WTC11 (cell line): Measurements from ENCODE around the gene STARD9. TPM values are rescaled to one million over a fixed set of nuclear protein-coding genes. Genes with fewer than 3 reads are reported as not detected.

Source experiments
- ATAC-seq: fragments of 200-7000 bp; cut with Tn5 transposase; 2 replicates; pipeline ENCODE4 v1.10.0; 2021; ENCODE audit warnings: mild to moderate bottlenecking, moderate library complexity
- CTCF ChIA-PET: fragments of 300-600 bp; sonication (Branson Sonifier 250); formaldehyde crosslinking; loops from one replicate; lab custom pipeline; 2021; ENCODE audit warnings: antibody characterized with exemption; lab: Charles Lee
- POLR2A ChIA-PET: fragments of 350-600 bp; sonication (Branson Sonifier 250); formaldehyde crosslinking; loops from one replicate; lab custom pipeline; 2021; ENCODE audit warnings: antibody characterized with exemption; lab: Charles Lee
- DNase-seq: peaks from one replicate; pipeline ENCODE4 v3.0.0; 2021; ENCODE audit warnings: low spot score
- H3K27ac Mint-ChIP-seq: 2 replicates; pipeline ENCODE4 v1.8.0; 2021; ENCODE audit warnings: mixed read lengths
- H3K27me3 Mint-ChIP-seq: 2 replicates; pipeline ENCODE4 v1.8.0; 2021; ENCODE audit warnings: low read depth, mild to moderate bottlenecking, moderate library complexity, mixed read lengths
- H3K36me3 Mint-ChIP-seq: 2 replicates; pipeline ENCODE4 v1.8.0; 2021; ENCODE audit warnings: mixed read lengths
- H3K4me1 Mint-ChIP-seq: 2 replicates; pipeline ENCODE4 v1.8.0; 2022; ENCODE audit warnings: mixed read lengths
- H3K4me3 Mint-ChIP-seq: 2 replicates; pipeline ENCODE4 v1.8.0; 2021; ENCODE audit warnings: mild to moderate bottlenecking, moderate library complexity, mixed read lengths
- H3K9me3 Mint-ChIP-seq: 2 replicates; pipeline ENCODE4 v1.8.0; 2021; ENCODE audit warnings: mixed read lengths
- CREB1 ChIP-seq: sonication (generic); formaldehyde crosslinking; IDR thresholded peaks from 2 replicates; pipeline ENCODE4 v1.8.0; 2023; ENCODE audit warnings: mild to moderate bottlenecking, missing genetic modification reagents
- ELF4 ChIP-seq: sonication (generic); formaldehyde crosslinking; IDR thresholded peaks from 2 replicates; pipeline ENCODE4 v1.8.1; 2022; ENCODE audit warnings: low read depth, mild to moderate bottlenecking, moderate library complexity, missing genetic modification reagents
- FOXJ3 ChIP-seq: sonication (generic); formaldehyde crosslinking; IDR thresholded peaks from 2 replicates; pipeline ENCODE4 v1.9.0; 2021; ENCODE audit warnings: missing genetic modification reagents, mild to moderate bottlenecking, borderline replicate concordance
- GTF2I ChIP-seq: fragments of 250-450 bp; sonication (Bioruptor Pico); conservative IDR thresholded peaks from 2 replicates; pipeline ENCODE4 v1.4.0; 2021; ENCODE audit warnings: mild to moderate bottlenecking
- HMGA2 ChIP-seq: fragments of 250-450 bp; sonication (Bioruptor Pico); IDR thresholded peaks from 2 replicates; pipeline ENCODE4 v1.4.0; 2021; ENCODE audit warnings: mild to moderate bottlenecking, moderate library complexity
- IRF2 ChIP-seq: sonication (generic); formaldehyde crosslinking; IDR thresholded peaks from 2 replicates; pipeline ENCODE4 v1.8.0; 2022; ENCODE audit warnings: low read depth, missing genetic modification reagents, borderline replicate concordance
- MYBL2 ChIP-seq: sonication (generic); formaldehyde crosslinking; IDR thresholded peaks from 2 replicates; pipeline ENCODE4 v1.8.1; 2023; ENCODE audit warnings: mild to moderate bottlenecking, moderate library complexity, missing genetic modification reagents
- NFATC4 ChIP-seq: fragments of 250-450 bp; sonication (Bioruptor Pico); IDR thresholded peaks from 2 replicates; pipeline ENCODE4 v1.9.0; 2021; ENCODE audit warnings: mild to moderate bottlenecking
- NFYB ChIP-seq: sonication (generic); formaldehyde crosslinking; conservative IDR thresholded peaks from 2 replicates; pipeline ENCODE4 v1.8.0; 2022; ENCODE audit warnings: low read depth, missing genetic modification reagents
- NR1H2 ChIP-seq: sonication (generic); formaldehyde crosslinking; IDR thresholded peaks from 2 replicates; pipeline ENCODE4 v1.9.0; 2021; ENCODE audit warnings: mild to moderate bottlenecking, moderate library complexity, missing genetic modification reagents
- RELA ChIP-seq: sonication (generic); formaldehyde crosslinking; IDR thresholded peaks from 2 replicates; pipeline ENCODE4 v1.8.1; 2022; ENCODE audit warnings: missing genetic modification reagents, mild to moderate bottlenecking, borderline replicate concordance
- SMAD3 ChIP-seq: sonication (generic); formaldehyde crosslinking; IDR thresholded peaks from 2 replicates; pipeline ENCODE4 v1.8.0; 2022; ENCODE audit warnings: missing genetic modification reagents, mild to moderate bottlenecking, borderline replicate concordance
- SOX15 ChIP-seq: fragments of 250-450 bp; sonication (Bioruptor Pico); IDR thresholded peaks from 2 replicates; pipeline ENCODE4 v1.9.0; 2021; ENCODE audit warnings: mild to moderate bottlenecking
- SP1 ChIP-seq: sonication (generic); formaldehyde crosslinking; conservative IDR thresholded peaks from 2 replicates; pipeline ENCODE4 v1.8.1; 2022; ENCODE audit warnings: missing genetic modification reagents
- ZNF263 ChIP-seq: sonication (generic); formaldehyde crosslinking; IDR thresholded peaks from 2 replicates; pipeline ENCODE4 v1.8.1; 2022; ENCODE audit warnings: low read depth, mild to moderate bottlenecking, moderate library complexity, missing genetic modification reagents
- ZNF416 ChIP-seq: fragments of 250-450 bp; sonication (Bioruptor Pico); IDR thresholded peaks from 2 replicates; pipeline ENCODE4 v1.9.0; 2021; ENCODE audit warnings: mild to moderate bottlenecking, inconsistent platforms
- ZNF671 ChIP-seq: fragments of 250-450 bp; sonication (Bioruptor Pico); IDR thresholded peaks from 2 replicates; pipeline ENCODE4 v1.8.0; 2021; ENCODE audit warnings: mild to moderate bottlenecking
- total RNA-seq: library from RNA; stranded (reverse); gene quantifications from 3 replicates; pipeline ENCODE4 v1.2.3, GENCODE V29; 2021
- TF ChIP-seq, protein P1 (sequence below): sonication (generic); formaldehyde crosslinking; IDR thresholded peaks from 2 replicates; pipeline ENCODE4 v1.8.0; 2023; ENCODE audit warnings: missing genetic modification reagents, mild to moderate bottlenecking, borderline replicate concordance
- TF ChIP-seq, protein P2 (sequence below): sonication (generic); formaldehyde crosslinking; IDR thresholded peaks from 2 replicates; pipeline ENCODE4 v1.8.0; 2023; ENCODE audit warnings: missing genetic modification reagents
- TF ChIP-seq, protein P3 (sequence below): sonication (generic); formaldehyde crosslinking; IDR thresholded peaks from 2 replicates; pipeline ENCODE4 v1.8.1; 2023; ENCODE audit warnings: mild to moderate bottlenecking, missing genetic modification reagents
- TF ChIP-seq, protein P4 (sequence below): sonication (generic); formaldehyde crosslinking; IDR thresholded peaks from 2 replicates; pipeline ENCODE4 v1.8.1; 2022; ENCODE audit warnings: low read depth, missing genetic modification reagents, borderline replicate concordance
- TF ChIP-seq, protein P5 (sequence below): fragments of 250-450 bp; sonication (Bioruptor Pico); IDR thresholded peaks from 2 replicates; pipeline ENCODE4 v1.8.0; 2021; ENCODE audit warnings: mild to moderate bottlenecking
- TF ChIP-seq, protein P6 (sequence below): sonication (generic); formaldehyde crosslinking; IDR thresholded peaks from 2 replicates; pipeline ENCODE4 v1.8.0; 2022; ENCODE audit warnings: mild to moderate bottlenecking, missing genetic modification reagents

Gene STARD9
- total RNA-seq, 1 experiment from 2014 or later: 5.7 TPM

DNA sequence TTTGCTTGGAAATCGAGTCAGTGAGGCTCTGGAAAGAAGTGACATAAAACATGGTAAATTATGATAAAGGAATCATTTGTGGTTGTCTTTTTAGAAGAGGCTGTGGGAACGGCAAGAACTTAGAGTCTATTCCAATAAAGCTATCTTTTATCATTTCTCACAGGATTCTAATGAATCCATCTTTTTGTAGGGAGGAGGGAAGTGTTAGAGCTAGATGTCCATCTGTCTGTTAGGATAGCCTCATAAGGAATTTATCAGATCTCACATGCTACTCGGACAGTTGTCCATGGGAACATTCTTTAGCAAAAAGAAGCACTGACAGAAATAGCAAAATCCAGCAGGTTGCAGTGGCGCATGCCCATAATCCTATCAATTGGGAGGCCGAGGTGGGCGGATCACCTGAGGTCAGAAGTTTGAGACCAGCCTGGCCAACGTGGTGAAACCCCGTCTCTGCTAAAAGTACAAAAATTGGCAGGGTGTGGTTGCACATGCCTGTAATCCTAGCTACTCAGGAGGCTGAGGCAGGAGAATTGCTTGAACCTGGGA lies 37.0 kb downstream of the STARD9 start:
- DNase-seq: no peak
- CTCF ChIA-PET: no interaction called here
- no peak for ATAC-seq

DNA sequence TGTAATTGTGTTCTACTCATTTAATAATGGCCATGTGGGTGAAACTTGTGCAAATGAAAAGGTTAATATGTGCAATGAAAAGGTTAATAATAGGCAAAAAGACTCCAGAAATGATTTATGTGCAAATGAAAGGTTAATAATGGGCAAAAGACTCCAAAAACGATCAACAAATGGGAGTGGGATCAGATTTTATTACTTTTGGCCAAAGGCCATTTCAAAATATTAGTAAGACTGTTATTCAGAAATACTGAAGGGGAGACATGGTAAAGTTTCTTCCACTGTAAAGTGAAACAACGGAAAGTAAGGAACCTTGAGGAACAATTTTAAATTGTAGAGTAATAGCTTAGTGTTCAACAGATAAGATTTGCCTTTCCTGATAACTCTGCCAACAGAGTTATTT lies 40.7 kb downstream of the STARD9 start:
- ATAC-seq: no peak
- Mint-ChIP-seq H3K9me3 (no peaks in the 10 kb centered on the region), H3K4me3 (no peak overlapping the region), H3K27ac (peak overlapping the region; percentile 15), H3K36me3 (no peaks in the 10 kb centered on the region), H3K27me3 (no peaks in the 10 kb centered on the region), H3K4me1 (peaks cover 20% of the 10 kb centered on the region)
- CTCF ChIA-PET: no interaction called here
- no peak for DNase-seq
- POLR2A ChIA-PET: no interaction called here
- TF ChIP-seq SMAD3 (CRISPR knock-in tag) (no peak), ZNF416 (CRISPR knock-in tag) (no peak), NFATC4 (no peak), RELA (CRISPR knock-in tag) (no peak), NR1H2 (CRISPR knock-in tag) (no peak), SP1 (CRISPR knock-in tag) (no peak), HMGA2 (no peak)
- TF ChIP-seq, protein P1, sequence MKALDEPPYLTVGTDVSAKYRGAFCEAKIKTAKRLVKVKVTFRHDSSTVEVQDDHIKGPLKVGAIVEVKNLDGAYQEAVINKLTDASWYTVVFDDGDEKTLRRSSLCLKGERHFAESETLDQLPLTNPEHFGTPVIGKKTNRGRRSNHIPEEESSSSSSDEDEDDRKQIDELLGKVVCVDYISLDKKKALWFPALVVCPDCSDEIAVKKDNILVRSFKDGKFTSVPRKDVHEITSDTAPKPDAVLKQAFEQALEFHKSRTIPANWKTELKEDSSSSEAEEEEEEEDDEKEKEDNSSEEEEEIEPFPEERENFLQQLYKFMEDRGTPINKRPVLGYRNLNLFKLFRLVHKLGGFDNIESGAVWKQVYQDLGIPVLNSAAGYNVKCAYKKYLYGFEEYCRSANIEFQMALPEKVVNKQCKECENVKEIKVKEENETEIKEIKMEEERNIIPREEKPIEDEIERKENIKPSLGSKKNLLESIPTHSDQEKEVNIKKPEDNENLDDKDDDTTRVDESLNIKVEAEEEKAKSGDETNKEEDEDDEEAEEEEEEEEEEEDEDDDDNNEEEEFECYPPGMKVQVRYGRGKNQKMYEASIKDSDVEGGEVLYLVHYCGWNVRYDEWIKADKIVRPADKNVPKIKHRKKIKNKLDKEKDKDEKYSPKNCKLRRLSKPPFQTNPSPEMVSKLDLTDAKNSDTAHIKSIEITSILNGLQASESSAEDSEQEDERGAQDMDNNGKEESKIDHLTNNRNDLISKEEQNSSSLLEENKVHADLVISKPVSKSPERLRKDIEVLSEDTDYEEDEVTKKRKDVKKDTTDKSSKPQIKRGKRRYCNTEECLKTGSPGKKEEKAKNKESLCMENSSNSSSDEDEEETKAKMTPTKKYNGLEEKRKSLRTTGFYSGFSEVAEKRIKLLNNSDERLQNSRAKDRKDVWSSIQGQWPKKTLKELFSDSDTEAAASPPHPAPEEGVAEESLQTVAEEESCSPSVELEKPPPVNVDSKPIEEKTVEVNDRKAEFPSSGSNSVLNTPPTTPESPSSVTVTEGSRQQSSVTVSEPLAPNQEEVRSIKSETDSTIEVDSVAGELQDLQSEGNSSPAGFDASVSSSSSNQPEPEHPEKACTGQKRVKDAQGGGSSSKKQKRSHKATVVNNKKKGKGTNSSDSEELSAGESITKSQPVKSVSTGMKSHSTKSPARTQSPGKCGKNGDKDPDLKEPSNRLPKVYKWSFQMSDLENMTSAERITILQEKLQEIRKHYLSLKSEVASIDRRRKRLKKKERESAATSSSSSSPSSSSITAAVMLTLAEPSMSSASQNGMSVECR (CRISPR knock-in tag): no peak
- TF ChIP-seq, protein P2, sequence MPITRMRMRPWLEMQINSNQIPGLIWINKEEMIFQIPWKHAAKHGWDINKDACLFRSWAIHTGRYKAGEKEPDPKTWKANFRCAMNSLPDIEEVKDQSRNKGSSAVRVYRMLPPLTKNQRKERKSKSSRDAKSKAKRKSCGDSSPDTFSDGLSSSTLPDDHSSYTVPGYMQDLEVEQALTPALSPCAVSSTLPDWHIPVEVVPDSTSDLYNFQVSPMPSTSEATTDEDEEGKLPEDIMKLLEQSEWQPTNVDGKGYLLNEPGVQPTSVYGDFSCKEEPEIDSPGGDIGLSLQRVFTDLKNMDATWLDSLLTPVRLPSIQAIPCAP (CRISPR knock-in tag): no peak
- TF ChIP-seq, protein P3, sequence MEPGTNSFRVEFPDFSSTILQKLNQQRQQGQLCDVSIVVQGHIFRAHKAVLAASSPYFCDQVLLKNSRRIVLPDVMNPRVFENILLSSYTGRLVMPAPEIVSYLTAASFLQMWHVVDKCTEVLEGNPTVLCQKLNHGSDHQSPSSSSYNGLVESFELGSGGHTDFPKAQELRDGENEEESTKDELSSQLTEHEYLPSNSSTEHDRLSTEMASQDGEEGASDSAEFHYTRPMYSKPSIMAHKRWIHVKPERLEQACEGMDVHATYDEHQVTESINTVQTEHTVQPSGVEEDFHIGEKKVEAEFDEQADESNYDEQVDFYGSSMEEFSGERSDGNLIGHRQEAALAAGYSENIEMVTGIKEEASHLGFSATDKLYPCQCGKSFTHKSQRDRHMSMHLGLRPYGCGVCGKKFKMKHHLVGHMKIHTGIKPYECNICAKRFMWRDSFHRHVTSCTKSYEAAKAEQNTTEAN: no peak
- TF ChIP-seq, protein P4, sequence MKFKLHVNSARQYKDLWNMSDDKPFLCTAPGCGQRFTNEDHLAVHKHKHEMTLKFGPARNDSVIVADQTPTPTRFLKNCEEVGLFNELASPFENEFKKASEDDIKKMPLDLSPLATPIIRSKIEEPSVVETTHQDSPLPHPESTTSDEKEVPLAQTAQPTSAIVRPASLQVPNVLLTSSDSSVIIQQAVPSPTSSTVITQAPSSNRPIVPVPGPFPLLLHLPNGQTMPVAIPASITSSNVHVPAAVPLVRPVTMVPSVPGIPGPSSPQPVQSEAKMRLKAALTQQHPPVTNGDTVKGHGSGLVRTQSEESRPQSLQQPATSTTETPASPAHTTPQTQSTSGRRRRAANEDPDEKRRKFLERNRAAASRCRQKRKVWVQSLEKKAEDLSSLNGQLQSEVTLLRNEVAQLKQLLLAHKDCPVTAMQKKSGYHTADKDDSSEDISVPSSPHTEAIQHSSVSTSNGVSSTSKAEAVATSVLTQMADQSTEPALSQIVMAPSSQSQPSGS (CRISPR knock-in tag): no peak

More for the DNA sequence above, 37.0 kb downstream of the STARD9 start:
- POLR2A ChIA-PET: no interaction called here
- H3K4me3 Mint-ChIP-seq: no peak overlapping the region
- TF ChIP-seq FOXJ3 (CRISPR knock-in tag) (no peak), NFYB (CRISPR knock-in tag) (no peak), ZNF263 (CRISPR knock-in tag) (no peak), GTF2I (CRISPR knock-in tag) (no peak), MYBL2 (CRISPR knock-in tag) (no peak), ZNF671 (no peak), CREB1 (CRISPR knock-in tag) (no peak), SOX15 (CRISPR knock-in tag) (no peak), ELF4 (CRISPR knock-in tag) (no peak), IRF2 (CRISPR knock-in tag) (no peak)
- TF ChIP-seq, protein P4 (CRISPR knock-in tag): no peak
- TF ChIP-seq, protein P5, sequence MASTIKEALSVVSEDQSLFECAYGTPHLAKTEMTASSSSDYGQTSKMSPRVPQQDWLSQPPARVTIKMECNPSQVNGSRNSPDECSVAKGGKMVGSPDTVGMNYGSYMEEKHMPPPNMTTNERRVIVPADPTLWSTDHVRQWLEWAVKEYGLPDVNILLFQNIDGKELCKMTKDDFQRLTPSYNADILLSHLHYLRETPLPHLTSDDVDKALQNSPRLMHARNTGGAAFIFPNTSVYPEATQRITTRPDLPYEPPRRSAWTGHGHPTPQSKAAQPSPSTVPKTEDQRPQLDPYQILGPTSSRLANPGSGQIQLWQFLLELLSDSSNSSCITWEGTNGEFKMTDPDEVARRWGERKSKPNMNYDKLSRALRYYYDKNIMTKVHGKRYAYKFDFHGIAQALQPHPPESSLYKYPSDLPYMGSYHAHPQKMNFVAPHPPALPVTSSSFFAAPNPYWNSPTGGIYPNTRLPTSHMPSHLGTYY (CRISPR knock-in tag): no peak
- TF ChIP-seq, protein P6, sequence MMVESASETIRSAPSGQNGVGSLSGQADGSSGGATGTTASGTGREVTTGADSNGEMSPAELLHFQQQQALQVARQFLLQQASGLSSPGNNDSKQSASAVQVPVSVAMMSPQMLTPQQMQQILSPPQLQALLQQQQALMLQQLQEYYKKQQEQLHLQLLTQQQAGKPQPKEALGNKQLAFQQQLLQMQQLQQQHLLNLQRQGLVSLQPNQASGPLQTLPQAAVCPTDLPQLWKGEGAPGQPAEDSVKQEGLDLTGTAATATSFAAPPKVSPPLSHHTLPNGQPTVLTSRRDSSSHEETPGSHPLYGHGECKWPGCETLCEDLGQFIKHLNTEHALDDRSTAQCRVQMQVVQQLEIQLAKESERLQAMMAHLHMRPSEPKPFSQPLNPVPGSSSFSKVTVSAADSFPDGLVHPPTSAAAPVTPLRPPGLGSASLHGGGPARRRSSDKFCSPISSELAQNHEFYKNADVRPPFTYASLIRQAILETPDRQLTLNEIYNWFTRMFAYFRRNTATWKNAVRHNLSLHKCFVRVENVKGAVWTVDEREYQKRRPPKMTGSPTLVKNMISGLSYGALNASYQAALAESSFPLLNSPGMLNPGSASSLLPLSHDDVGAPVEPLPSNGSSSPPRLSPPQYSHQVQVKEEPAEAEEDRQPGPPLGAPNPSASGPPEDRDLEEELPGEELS (CRISPR knock-in tag): no peak
- TF ChIP-seq, protein P3: no peak
- TF ChIP-seq, all 79 proteins: peak for 0
- no peaks in the 10 kb centered on the region for H3K27me3 Mint-ChIP-seq
- H3K9me3 Mint-ChIP-seq: no peaks in the 10 kb centered on the region
- peaks cover 4% of the 10 kb centered on the region; the same call in 1 of the 2 replicates for H3K4me1 Mint-ChIP-seq
- H3K36me3 Mint-ChIP-seq: no peaks in the 10 kb centered on the region
- no peak overlapping the region for H3K27ac Mint-ChIP-seq
